Measurements from ENCODE around the gene POLR1D.

The POLR1D gene

GRCh38 chr13:27634791-27635190 is 13.1 kb downstream of the POLR1D start:
- Histone ChIP-seq H4K20me1 (ENCODE audit: insufficient read depth, low read length) (peaks cover 43% of the 10 kb centered on the region), H3K9me3 (ENCODE audit: insufficient read depth, low read length, severe bottlenecking) (no peaks in the 10 kb centered on the region), H3K27me3 (ENCODE audit: insufficient read depth, low read length, poor library complexity) (no peaks in the 10 kb centered on the region), H3K4me1 (ENCODE audit: insufficient read depth, low read length) (peaks cover 4% of the 10 kb centered on the region; the same call in 1 of the 2 replicates), H3K36me3 (ENCODE audit: insufficient read depth, low read length) (peaks cover 31% of the 10 kb centered on the region), H3K9ac (ENCODE audit: low read depth, low read length) (no peak overlapping the region), H3K79me2 (ENCODE audit: insufficient read depth, low read length) (peaks cover 93% of the 10 kb centered on the region), H3K4me3 (ENCODE audit: low read depth in 1 of 2, low read length in 2 of 2) (no peak overlapping the region), H2AFZ (ENCODE audit: low read depth, low read length) (no peak overlapping the region), H3K27ac (ENCODE audit: low read length) (no peak overlapping the region), H3K4me2 (ENCODE audit: insufficient read depth, low read length) (no peak overlapping the region)
- DNase-seq (no peak), ATAC-seq (ENCODE audit: insufficient read depth, low read depth) (no peak)
- TF ChIP-seq, protein P1, sequence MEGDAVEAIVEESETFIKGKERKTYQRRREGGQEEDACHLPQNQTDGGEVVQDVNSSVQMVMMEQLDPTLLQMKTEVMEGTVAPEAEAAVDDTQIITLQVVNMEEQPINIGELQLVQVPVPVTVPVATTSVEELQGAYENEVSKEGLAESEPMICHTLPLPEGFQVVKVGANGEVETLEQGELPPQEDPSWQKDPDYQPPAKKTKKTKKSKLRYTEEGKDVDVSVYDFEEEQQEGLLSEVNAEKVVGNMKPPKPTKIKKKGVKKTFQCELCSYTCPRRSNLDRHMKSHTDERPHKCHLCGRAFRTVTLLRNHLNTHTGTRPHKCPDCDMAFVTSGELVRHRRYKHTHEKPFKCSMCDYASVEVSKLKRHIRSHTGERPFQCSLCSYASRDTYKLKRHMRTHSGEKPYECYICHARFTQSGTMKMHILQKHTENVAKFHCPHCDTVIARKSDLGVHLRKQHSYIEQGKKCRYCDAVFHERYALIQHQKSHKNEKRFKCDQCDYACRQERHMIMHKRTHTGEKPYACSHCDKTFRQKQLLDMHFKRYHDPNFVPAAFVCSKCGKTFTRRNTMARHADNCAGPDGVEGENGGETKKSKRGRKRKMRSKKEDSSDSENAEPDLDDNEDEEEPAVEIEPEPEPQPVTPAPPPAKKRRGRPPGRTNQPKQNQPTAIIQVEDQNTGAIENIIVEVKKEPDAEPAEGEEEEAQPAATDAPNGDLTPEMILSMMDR (IDR thresholded peaks at IDR 0.05; ENCODE audit: borderline replicate concordance, extremely low read depth, low read length, poor library complexity, severe bottlenecking) = no peak
- no peak for TF ChIP-seq EZH2 (IDR thresholded peaks at IDR 0.05; ENCODE audit: borderline replicate concordance, low read depth, low read length, severe bottlenecking)

GRCh38 chr13:27635266-27635665 is 13.6 kb downstream of the POLR1D start:
- no peak overlapping the region for H3K4me3 ChIP-seq (ENCODE audit: low read depth in 1 of 2, low read length in 2 of 2)
- H3K79me2 ChIP-seq (ENCODE audit: insufficient read depth, low read length) = peaks cover 95% of the 10 kb centered on the region
- H3K9ac ChIP-seq (ENCODE audit: low read depth, low read length) = no peak overlapping the region
- H4K20me1 ChIP-seq (ENCODE audit: insufficient read depth, low read length) = peaks cover 47% of the 10 kb centered on the region
- H2AFZ ChIP-seq (ENCODE audit: low read depth, low read length) = no peak overlapping the region
- TF ChIP-seq EZH2 (IDR thresholded peaks at IDR 0.05; ENCODE audit: borderline replicate concordance, low read depth, low read length, severe bottlenecking) = no peak
- TF ChIP-seq, protein P1 (IDR thresholded peaks at IDR 0.05; ENCODE audit: borderline replicate concordance, extremely low read depth, low read length, poor library complexity, severe bottlenecking) = no peak
- no peak overlapping the region for H3K27ac ChIP-seq (ENCODE audit: low read length)
- no peaks in the 10 kb centered on the region for H3K27me3 ChIP-seq (ENCODE audit: insufficient read depth, low read length, poor library complexity)
- ATAC-seq (ENCODE audit: insufficient read depth, low read depth) = no peak
- peaks cover 31% of the 10 kb centered on the region for H3K36me3 ChIP-seq (ENCODE audit: insufficient read depth, low read length)
- H3K9me3 ChIP-seq (ENCODE audit: insufficient read depth, low read length, severe bottlenecking) = no peaks in the 10 kb centered on the region
- H3K4me1 ChIP-seq (ENCODE audit: insufficient read depth, low read length) = peaks cover 4% of the 10 kb centered on the region; the same call in 1 of the 2 replicates
- no peak for DNase-seq
- H3K4me2 ChIP-seq (ENCODE audit: insufficient read depth, low read length) = no peak overlapping the region

DNA sequence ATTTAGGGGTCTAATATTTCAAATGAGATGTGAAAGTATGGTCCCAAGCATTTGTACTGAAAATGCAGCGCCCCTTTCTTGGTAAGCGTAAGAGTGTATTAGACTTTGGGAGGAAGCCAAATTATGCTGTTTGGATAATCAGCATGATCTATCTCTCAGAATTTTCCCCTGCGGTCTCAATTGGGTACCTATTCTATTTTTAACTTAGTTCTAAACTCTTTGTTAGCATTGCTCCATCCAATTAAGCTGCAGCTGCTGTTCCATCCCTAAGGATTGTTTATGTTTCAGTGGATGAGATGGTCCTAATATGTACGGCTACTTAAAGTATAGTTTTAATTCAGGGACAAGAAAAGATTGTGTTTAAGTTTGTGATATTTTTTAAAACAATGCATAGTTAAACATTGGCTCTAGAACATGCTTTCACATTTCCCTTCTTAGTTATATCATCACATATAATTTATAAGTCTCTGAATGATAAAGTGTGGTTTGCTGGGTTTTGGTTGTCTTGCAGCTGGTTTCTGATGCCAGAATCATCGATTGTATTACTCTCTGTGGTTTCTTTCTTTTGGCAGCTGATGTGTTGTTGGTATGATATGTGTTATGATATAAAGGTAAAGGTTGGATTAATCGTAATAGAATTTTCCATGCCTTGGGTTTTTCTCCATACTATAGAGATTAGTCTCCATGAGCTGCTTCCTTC is 15.0 kb downstream of the POLR1D start:
- peaks cover 4% of the 10 kb centered on the region; the same call in 1 of the 2 replicates for H3K4me1 ChIP-seq (ENCODE audit: insufficient read depth, low read length)

More for the DNA sequence above, 15.0 kb downstream of the POLR1D start:
- H3K79me2 ChIP-seq (ENCODE audit: insufficient read depth, low read length) = peaks cover 93% of the 10 kb centered on the region
- H4K20me1 ChIP-seq (ENCODE audit: insufficient read depth, low read length) = peaks cover 42% of the 10 kb centered on the region; the same call in 1 of the 2 replicates
- no peak for DNase-seq
- no peak overlapping the region for H3K27ac ChIP-seq (ENCODE audit: low read length)
- H3K9ac ChIP-seq (ENCODE audit: low read depth, low read length) = no peak overlapping the region
- H3K36me3 ChIP-seq (ENCODE audit: insufficient read depth, low read length) = peaks cover 20% of the 10 kb centered on the region
- no peak for TF ChIP-seq EZH2 (IDR thresholded peaks at IDR 0.05; ENCODE audit: borderline replicate concordance, low read depth, low read length, severe bottlenecking)
- TF ChIP-seq, protein P1 (IDR thresholded peaks at IDR 0.05; ENCODE audit: borderline replicate concordance, extremely low read depth, low read length, poor library complexity, severe bottlenecking) = no peak
- H3K4me2 ChIP-seq (ENCODE audit: insufficient read depth, low read length) = no peak overlapping the region
- H2AFZ ChIP-seq (ENCODE audit: low read depth, low read length) = no peak overlapping the region
- 0 out of 3 replicates have a peak, but pooled peaks have one; percentile 42 for ATAC-seq (ENCODE audit: insufficient read depth, low read depth)
- no peaks in the 10 kb centered on the region for H3K27me3 ChIP-seq (ENCODE audit: insufficient read depth, low read length, poor library complexity)
- no peak overlapping the region for H3K4me3 ChIP-seq (ENCODE audit: low read depth in 1 of 2, low read length in 2 of 2)
- H3K9me3 ChIP-seq (ENCODE audit: insufficient read depth, low read length, severe bottlenecking) = no peaks in the 10 kb centered on the region
